ENCODE measurements around the gene KIAA0319L.

DNA sequence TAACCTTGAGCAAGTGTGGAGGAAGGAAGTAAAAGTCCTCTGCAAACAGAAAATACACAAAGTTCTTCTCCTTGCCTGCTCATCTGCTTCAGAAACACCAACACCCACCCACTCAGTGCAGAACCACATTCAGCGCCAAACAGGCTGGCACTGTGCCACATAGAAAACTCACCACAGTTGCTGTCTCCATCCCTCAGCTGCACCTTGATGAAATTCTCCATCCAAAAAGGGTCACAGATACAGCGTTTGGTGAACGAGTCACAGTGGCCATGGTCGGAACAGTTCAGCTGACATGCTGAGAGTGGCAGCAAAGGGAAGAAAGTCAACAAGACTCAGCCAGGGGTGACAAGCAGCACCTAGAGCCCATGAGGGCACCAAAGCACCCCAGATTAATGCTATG, 114.5 kb downstream of the KIAA0319L start:
- TF ChIP-seq ZFP36 (IDR thresholded peaks at IDR 0.05; ENCODE audit: borderline replicate concordance, partially characterized antibody) (no peak), CTCF (IDR thresholded peaks at IDR 0.05) (no peak), POLR2A (IDR thresholded peaks at IDR 0.05; ENCODE audit: low read length) (no peak), POLR2AphosphoS2 (conservative IDR thresholded peaks at IDR 0.05; ENCODE audit: low read length) (no peak), RAD21 (conservative IDR thresholded peaks at IDR 0.05 in 1 of 2, IDR thresholded peaks at IDR 0.05 in 1 of 2) (no peak), NR3C1 (IDR thresholded peaks at IDR 0.05) (no peak), MYC (IDR thresholded peaks at IDR 0.05; ENCODE audit: borderline replicate concordance, low read length) (no peak), KDM5A (IDR thresholded peaks at IDR 0.05) (no peak), CHD4 (IDR thresholded peaks at IDR 0.05; ENCODE audit: borderline replicate concordance) (no peak), BHLHE40 (IDR thresholded peaks at IDR 0.05; ENCODE audit: low read depth, low read length) (no peak), CHD2 (IDR thresholded peaks at IDR 0.05; ENCODE audit: low read length, partially characterized antibody) (no peak)
- TF ChIP-seq, protein P1, sequence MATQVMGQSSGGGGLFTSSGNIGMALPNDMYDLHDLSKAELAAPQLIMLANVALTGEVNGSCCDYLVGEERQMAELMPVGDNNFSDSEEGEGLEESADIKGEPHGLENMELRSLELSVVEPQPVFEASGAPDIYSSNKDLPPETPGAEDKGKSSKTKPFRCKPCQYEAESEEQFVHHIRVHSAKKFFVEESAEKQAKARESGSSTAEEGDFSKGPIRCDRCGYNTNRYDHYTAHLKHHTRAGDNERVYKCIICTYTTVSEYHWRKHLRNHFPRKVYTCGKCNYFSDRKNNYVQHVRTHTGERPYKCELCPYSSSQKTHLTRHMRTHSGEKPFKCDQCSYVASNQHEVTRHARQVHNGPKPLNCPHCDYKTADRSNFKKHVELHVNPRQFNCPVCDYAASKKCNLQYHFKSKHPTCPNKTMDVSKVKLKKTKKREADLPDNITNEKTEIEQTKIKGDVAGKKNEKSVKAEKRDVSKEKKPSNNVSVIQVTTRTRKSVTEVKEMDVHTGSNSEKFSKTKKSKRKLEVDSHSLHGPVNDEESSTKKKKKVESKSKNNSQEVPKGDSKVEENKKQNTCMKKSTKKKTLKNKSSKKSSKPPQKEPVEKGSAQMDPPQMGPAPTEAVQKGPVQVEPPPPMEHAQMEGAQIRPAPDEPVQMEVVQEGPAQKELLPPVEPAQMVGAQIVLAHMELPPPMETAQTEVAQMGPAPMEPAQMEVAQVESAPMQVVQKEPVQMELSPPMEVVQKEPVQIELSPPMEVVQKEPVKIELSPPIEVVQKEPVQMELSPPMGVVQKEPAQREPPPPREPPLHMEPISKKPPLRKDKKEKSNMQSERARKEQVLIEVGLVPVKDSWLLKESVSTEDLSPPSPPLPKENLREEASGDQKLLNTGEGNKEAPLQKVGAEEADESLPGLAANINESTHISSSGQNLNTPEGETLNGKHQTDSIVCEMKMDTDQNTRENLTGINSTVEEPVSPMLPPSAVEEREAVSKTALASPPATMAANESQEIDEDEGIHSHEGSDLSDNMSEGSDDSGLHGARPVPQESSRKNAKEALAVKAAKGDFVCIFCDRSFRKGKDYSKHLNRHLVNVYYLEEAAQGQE (IDR thresholded peaks at IDR 0.05), result no peak
- TF ChIP-seq, protein P2, sequence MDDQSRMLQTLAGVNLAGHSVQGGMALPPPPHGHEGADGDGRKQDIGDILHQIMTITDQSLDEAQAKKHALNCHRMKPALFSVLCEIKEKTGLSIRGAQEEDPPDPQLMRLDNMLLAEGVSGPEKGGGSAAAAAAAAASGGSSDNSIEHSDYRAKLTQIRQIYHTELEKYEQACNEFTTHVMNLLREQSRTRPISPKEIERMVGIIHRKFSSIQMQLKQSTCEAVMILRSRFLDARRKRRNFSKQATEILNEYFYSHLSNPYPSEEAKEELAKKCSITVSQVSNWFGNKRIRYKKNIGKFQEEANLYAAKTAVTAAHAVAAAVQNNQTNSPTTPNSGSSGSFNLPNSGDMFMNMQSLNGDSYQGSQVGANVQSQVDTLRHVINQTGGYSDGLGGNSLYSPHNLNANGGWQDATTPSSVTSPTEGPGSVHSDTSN (IDR thresholded peaks at IDR 0.05), result no peak
